GM21717 (cell line): Measurements from ENCODE around the gene TMEM219.

ENCODE experiments used
- ATAC-seq: cut with Tn5 transposase; IDR thresholded peaks from one replicate; pipeline ENCODE4 v1.9.1; 2021; ENCODE audit warnings: mild to moderate bottlenecking, moderate library complexity; ENCODE audit not compliant: unreplicated experiment

TMEM219 gene

DNA sequence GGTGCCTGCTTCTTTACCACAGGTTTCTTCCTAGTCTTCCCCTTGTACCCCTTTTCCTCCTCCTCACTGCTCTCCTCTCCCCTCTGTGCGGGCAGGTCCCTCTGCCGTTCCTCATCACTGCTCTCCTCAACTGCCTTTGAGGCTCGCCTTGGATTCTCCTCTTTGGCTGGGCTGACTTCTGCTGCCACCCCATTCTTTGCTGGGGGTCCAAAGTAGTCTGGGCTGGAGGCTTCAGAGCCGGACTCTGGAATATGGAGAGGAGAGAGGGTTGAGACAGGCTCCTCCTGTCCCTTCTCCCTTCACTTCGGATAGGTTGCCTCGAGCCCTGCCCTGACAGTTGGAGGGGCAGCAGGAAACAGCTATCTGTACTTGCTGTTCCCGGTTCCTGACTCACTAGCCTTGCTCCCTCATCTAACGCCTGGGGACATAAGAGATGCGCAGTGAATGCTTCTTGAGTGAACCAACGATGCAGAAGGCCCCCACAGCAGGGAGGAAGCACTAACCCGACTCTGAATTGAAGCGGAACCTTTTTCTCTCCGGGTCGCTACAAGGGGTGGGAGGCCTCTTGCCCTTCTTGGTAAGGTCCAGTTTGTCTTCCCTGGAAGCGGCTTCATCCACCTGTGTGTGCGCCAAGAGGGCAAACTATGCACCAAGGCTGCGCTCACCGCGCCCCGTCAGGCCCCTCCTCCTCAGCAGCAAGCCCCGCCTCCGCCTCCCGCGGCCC lies 32.9 kb downstream of the TMEM219 start:
- ATAC-seq, result peak; percentile 21

GRCh38 chr16:29995324-29995910 lies 33.5 kb downstream of the TMEM219 start, which contains the start of gene HIRIP3:
Gene HIRIP3 (minus strand): TSS chr16:29995617. CDS start chr16:29995605, 12 bp downstream.
- ATAC-seq, result peak; percentile 37

DNA sequence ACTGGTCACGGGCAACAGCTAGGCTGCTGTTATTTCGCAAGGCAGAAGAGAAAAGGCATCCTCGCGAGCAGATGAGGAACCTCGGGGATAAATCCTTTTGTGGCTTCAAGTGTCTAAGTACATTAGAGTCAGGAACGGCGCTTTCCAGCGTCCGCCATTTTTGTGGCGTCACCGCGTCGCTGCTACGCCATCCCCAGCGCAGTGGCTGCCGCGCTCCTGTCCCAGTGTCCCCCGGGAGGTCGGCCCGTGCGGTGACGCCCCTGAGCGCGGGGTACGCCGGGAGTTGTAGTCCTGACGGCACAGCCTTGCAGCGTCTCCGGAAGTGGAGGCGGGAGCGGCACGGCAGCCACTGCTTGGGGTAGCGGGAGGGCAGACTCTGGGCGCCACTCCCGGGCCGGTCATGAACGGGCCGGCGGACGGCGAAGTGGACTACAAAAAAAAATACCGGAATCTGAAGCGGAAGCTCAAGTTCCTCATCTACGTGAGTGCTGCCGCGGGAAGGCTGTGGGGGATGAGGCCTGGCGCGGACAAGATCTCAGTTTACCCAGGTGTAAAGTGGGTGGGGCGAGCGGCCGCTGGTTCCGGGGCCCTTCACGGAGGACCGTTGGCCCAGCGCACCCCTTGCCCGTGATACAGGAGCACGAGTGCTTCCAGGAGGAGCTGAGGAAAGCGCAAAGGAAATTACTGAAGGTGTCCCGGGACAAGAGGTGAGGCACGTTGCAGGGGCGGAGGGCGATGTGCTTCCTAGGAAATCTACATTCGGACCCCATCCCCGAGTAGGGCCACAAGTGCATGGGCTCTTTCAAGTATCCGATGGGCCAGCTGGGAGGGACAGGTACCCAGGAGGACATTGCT lies 34.3 kb downstream of the TMEM219 start, which contains the start of gene INO80E:
Gene INO80E, plus strand, starts transcription at position 331 of the 855 bp plus-strand sequence. Its CDS starts 70 bp downstream, at position 401.
- peak; percentile 72 for ATAC-seq

DNA sequence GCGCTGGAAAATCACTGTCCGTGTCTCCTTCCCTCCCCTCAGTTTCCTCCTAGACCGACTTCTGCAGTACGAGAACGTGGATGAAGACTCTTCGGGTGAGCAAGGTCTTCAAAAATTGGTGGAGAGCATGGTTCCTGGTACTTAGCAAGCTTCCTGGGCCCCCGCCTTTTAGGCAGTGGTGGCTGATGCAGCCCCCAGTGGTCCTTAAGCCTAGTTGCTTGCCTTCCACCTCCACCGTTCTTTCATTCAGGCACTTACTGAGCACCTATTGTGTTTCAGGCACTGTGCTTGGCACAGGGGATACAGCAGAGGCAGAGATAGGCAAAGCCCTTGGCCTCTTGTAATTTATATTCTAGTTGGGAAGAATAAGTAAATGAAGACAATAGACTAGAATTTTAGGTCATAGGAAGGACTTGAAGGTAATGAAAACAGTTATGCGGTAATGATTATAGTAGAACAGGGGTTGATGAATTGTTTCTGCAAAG lies 34.9 kb downstream of the TMEM219 start:
- ATAC-seq, result no peak

DNA sequence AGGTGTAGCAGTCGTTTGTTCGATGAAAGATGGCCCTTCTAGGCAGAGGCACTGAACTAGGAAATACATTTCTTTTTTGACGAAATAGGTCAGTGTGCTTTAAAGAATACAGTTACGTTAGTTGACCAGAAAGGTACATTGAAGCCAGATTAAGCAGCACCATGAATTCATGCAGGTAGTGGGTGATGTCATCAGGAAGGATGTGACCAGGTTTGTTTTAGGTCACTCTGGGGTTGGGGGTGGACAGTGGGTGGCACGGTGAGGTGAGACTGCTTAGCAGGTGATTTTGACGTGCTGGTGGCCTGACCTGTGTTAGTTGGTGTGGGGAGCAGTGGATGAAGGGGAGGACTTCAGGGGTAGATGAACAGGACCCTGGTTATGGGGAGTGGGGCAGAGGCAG lies 37.7 kb downstream of the TMEM219 start:
- ATAC-seq, result no peak

DNA sequence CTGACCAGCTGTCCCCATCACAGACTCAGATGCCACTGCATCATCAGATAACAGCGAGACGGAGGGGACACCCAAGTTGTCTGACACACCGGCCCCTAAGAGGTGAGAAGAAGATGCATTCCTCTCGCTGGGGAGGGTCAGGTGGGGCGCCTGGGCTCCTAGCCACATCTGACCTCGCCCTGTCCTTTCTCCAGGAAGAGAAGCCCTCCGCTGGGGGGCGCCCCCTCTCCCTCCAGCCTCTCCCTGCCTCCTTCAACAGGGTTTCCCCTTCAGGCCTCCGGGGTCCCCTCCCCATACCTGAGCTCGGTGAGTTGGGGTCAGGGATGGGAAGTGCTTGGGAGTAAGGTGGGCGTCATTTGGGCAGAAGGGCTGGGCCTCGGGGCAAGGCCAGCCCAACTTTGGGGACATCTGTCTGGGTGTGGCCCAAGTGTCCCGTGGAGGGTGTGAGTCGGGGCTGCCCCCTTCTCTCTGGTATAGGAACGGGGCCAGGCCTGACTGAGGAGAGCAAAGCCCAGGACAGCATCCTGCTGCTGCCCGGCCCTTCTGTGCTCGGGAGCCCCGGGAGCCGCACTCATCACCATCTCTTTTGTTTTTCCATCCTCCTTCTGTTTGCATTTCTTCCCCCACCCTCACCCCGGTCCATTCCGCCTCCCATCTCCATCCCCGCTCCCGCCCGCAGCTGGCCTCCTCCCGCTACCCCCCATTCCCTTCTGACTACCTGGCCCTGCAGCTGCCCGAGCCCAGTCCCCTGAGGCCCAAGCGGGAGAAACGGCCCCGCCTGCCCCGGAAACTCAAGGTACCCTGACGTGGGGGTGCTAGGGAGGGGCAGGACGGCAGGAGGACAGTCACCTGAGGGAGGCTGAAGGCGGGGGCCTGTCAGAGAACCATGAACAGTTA lies 39.1 kb downstream of the TMEM219 start:
- no peak for ATAC-seq

DNA sequence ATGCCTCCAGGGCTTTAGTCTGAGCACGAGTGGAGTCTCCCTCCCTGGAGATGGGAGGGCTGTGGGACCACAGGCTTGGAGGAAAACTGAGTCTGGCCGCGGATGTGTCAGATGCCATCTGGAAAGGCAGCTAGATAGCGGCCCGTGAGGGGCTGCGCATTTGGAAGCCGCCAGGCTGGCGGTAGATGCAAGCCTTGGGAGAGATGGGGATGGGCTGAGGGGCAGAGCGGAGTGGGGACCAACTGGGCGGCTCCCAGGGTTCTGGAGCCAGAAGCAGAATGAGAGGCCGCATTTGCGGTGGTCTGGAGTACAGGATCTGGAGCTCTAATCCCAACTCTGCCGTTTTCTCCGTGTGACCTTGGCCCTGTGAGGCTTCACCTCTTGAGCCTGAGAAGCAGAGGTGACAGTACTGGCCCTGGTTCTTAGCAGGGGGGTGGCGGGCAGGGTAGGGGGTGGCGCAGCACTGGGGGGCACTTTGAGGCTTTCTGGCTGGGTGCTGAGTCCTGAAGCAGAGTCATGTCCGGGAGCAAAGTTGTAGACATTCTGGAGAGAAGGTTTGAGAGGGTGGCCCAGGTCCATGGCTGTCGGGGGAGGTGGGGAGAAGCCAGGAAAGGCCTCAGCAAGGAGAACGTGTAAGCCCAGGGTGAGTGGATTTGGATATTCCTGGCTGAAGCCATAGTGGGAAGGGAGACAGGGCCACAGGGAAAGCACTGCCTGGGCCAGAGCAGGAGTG lies 40.9 kb downstream of the TMEM219 start:
- no peak for ATAC-seq

GRCh38 chr16:30003670-30004423 lies 42.0 kb downstream of the TMEM219 start:
- no peak for ATAC-seq

DNA sequence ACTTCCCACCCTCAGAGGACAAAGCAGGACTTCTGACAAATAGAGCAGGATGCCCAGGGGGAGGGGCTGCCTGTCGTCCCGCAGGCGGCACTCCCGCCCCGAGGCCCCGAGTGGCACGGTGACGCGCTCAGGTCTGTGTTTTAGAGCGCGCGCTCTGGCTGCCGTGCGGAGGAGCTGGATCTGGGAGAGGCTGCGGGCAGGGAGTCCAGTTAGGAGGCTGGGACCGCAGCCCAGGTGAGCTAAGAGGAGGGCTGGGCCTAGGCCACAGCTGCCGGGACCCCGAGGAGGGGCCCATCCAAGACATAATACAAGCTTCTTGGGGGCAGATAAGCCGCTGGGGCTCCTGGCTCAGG lies 42.5 kb downstream of the TMEM219 start:
- ATAC-seq, result no peak

GRCh38 chr16:30004811-30005242 lies 42.9 kb downstream of the TMEM219 start:
- ATAC-seq, result no peak

DNA sequence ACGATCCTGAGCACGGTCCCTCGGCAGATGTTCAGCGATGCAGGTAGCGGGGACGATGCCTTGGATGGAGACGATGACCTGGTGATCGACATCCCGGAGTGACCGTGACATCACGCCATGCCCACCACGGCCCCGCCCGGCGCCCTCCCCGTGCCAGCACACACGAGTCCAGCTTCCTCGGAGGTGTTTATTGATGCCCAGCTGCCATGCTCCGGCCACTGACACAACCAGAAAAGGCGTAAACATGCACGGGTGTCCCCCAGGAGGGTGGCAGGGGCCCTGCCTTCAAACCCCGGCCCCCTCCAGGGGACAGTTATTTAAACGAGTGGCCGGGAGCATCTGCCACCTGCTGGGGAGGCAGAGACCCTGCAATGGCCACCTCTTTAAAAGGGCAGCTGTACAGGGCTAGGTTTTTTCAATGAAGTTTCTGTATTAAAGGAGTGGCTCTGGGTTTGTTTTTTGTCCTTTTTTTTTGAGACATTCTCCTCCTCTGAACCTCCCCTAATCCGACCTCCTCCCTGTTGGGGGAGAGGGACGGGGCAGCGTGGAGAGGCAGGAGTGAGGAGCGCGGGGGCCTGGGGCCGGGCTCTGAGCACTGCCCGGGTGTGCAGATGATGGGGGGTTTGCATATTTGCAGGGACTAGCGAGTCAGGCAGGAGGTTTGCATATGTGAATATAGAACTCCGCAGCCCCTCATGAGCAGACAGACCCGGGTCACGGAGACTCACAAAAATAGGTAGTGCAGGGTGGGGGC lies 43.6 kb downstream of the TMEM219 start:
- no peak for ATAC-seq

GRCh38 chr16:30006095-30006473 lies 44.2 kb downstream of the TMEM219 start:
- no peak for ATAC-seq

- no peak for ATAC-seq
Observed at GRCh38 chr16:30006659-30007377, 44.9 kb downstream of the TMEM219 start.

GRCh38 chr16:30007378-30007895 lies 45.6 kb downstream of the TMEM219 start:
- ATAC-seq, result no peak

- ATAC-seq, result no peak
Observed at GRCh38 chr16:30009085-30009862, 47.4 kb downstream of the TMEM219 start.

- ATAC-seq, result no peak
Observed at GRCh38 chr16:30009990-30010843, 48.3 kb downstream of the TMEM219 start.
